GM21825 (cell line): ENCODE measurements around the gene STXBP5L.
"Not testable (repeated sequence)": the region's sequence is repeated elsewhere in the genome, so short reads cannot be mapped to it uniquely, and the experiment has no call there.

Source experiments
- ATAC-seq: cut with Tn5 transposase; IDR thresholded peaks from one replicate; pipeline ENCODE4 v1.9.1; 2021; ENCODE audit warnings: mild to moderate bottlenecking, moderate library complexity; ENCODE audit not compliant: unreplicated experiment

The STXBP5L gene

GRCh38 chr3:121414924-121415323 lies 506.9 kb downstream of the STXBP5L start:
- no peak for ATAC-seq

GRCh38 chr3:121418182-121418581 lies 510.2 kb downstream of the STXBP5L start:
- ATAC-seq, result no peak

GRCh38 chr3:121424549-121424948 lies 516.5 kb downstream of the STXBP5L start:
- ATAC-seq, result no peak

- no peak for ATAC-seq
Observed at GRCh38 chr3:121430664-121431215, 522.7 kb downstream of the STXBP5L start.

- ATAC-seq, result peak; percentile 91
Observed at GRCh38 chr3:121431726-121432517, 523.9 kb downstream of the STXBP5L start.

GRCh38 chr3:121436074-121436473 lies 528.1 kb downstream of the STXBP5L start:
- no peak for ATAC-seq

GRCh38 chr3:121436641-121437040 lies 528.6 kb downstream of the STXBP5L start:
- no peak for ATAC-seq

- no peak for ATAC-seq
Observed at GRCh38 chr3:121443456-121443855, 535.5 kb downstream of the STXBP5L start.

- ATAC-seq, result not testable (repeated sequence)
Observed at GRCh38 chr3:121451752-121452151, 543.7 kb downstream of the STXBP5L start.

GRCh38 chr3:121462565-121462964 lies 554.6 kb downstream of the STXBP5L start:
- ATAC-seq, result no peak

GRCh38 chr3:121463745-121464144 lies 555.7 kb downstream of the STXBP5L start:
- no peak for ATAC-seq

- no peak for ATAC-seq
Observed at GRCh38 chr3:121467085-121467484, 559.1 kb downstream of the STXBP5L start.

GRCh38 chr3:121473001-121473400 lies 565.0 kb downstream of the STXBP5L start:
- no peak for ATAC-seq
